Fibroblast of villous mesenchyme (primary cell): ENCODE measurements around the gene MAP3K10. TPM values are rescaled to one million over a fixed set of nuclear protein-coding genes. Genes with fewer than 3 reads are reported as not detected.
"Not testable (repeated sequence)": the region's sequence is repeated elsewhere in the genome, so short reads cannot be mapped to it uniquely, and the experiment has no call there.

Experiments
- DNase-seq: peaks from one replicate; pipeline ENCODE4 v3.0.0-alpha.2; 2010; ENCODE audit warnings: low read depth
- H3K4me3 ChIP-seq: 2 replicates; pipeline ENCODE4 v1.5.1; 2011; ENCODE audit warnings: low read depth, mild to moderate bottlenecking, low read length
- total RNA-seq: library from RNA; depleted of rRNA; stranded (reverse); fragments of >200 nt; gene quantifications from 2 replicates; pipeline ENCODE4 v1.2.3, GENCODE V29; 2012
- TF ChIP-seq, protein P1 (sequence below): IDR thresholded peaks from 2 replicates; pipeline ENCODE4 v1.5.1; 2012; ENCODE audit warnings: low read depth, mild to moderate bottlenecking, low read length; ENCODE audit not compliant: insufficient read depth

MAP3K10 gene
- total RNA-seq, 1 donor, result 8.6 TPM

DNA sequence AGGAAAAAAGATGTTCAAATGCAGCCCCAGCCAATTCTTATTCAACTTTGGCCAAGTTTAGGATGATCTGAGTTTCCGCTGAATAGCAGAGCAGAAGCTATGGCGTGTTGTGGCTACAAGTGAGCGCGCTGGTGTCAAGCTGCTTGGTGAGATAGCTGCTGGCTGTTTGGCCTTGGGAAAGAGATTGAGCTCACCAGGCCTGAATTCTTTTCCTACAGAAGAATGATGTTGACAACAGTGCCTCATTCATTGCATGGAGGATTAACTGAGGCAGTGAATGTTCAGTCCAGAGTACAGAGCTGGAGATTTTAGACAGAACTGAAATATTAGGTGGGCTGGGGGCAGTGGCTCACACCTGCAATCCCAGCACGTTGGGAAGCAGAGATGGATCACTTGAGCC is 31.5 kb upstream of the MAP3K10 start:
- DNase-seq, result no peak
- no peak overlapping the region for H3K4me3 ChIP-seq
- TF ChIP-seq, protein P1, sequence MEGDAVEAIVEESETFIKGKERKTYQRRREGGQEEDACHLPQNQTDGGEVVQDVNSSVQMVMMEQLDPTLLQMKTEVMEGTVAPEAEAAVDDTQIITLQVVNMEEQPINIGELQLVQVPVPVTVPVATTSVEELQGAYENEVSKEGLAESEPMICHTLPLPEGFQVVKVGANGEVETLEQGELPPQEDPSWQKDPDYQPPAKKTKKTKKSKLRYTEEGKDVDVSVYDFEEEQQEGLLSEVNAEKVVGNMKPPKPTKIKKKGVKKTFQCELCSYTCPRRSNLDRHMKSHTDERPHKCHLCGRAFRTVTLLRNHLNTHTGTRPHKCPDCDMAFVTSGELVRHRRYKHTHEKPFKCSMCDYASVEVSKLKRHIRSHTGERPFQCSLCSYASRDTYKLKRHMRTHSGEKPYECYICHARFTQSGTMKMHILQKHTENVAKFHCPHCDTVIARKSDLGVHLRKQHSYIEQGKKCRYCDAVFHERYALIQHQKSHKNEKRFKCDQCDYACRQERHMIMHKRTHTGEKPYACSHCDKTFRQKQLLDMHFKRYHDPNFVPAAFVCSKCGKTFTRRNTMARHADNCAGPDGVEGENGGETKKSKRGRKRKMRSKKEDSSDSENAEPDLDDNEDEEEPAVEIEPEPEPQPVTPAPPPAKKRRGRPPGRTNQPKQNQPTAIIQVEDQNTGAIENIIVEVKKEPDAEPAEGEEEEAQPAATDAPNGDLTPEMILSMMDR, result no peak

DNA sequence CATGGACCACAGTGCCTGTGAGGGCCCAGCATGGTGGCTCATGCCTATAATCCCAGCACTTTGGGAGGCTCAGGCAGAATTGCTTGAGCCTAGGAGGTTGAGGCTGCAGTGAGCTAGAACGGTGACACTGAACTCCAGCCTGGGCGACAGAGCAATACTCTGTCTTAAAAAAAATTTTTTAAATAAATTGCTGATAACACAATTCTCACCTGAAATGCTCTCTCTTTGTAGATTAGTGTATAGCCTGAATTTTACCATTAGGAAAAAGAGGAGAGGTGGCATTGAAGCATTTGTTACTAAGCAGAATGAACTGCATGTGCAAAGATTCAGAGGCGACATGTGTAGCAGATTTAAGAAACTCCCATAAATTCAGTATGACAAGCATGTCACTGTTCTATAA is 29.1 kb upstream of the MAP3K10 start:
- DNase-seq, result no peak
- TF ChIP-seq, protein P1, result no peak
- H3K4me3 ChIP-seq, result no peak overlapping the region

DNA sequence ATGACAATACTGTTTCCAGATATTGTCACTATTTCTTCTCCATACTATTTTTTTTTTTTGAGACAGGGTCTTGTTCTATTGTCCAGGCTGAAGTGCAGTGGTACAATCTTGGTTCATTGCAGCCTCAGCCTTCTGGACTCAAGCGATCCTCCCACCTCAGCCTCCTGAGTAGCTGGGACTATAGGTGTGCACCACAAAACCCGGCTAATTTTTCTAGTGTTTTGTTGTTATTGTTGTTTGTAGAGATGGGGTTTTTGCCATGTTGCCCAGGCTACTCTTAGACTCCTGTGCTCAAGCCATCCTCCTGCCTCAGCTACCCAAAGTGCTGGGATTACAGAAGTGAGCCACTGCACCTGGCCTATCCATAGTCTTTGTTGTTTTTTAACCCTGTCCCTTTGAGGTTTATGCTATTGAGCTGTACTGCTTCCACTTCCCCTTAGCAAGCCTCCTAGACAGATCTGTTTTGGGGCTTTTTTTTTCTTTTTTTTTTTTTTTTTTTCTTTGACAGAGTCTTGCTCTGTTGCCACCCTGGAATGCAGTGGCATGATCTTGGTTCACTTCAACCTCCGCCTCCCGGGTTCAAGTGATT is 27.6 kb upstream of the MAP3K10 start:
- no peak overlapping the region for H3K4me3 ChIP-seq
- TF ChIP-seq, protein P1, result no peak
- no peak for DNase-seq

DNA sequence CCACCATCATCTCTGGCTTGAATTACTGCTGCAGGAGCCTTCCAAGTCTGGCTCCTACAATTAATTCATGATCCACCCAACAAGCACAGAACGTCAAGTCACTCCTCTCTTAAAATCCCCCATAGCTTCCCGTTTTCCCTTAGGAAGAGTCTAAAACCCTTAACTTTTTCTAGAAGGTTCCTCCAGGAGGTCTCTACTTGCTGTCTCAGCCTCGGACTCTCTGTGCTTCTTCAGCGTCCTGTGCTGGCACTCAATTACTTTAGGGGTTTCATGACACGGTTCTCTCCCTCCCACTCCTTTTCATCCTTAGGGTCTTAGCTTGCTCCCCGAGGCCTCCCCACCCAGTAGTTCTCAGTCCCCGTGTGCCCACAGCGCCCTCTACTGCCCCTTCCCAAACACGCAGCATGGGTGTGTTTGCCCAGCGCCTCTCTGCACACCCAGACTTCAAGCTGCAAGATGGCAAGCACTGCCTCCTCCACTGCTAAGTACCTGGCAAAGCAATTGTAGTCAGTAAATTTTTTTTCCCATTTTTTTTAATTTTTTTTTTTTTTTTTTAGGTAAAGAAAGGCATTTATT is 25.8 kb upstream of the MAP3K10 start:
- H3K4me3 ChIP-seq, result no peak overlapping the region
- TF ChIP-seq, protein P1, result peak; percentile 71
- DNase-seq, result peak; percentile 26

DNA sequence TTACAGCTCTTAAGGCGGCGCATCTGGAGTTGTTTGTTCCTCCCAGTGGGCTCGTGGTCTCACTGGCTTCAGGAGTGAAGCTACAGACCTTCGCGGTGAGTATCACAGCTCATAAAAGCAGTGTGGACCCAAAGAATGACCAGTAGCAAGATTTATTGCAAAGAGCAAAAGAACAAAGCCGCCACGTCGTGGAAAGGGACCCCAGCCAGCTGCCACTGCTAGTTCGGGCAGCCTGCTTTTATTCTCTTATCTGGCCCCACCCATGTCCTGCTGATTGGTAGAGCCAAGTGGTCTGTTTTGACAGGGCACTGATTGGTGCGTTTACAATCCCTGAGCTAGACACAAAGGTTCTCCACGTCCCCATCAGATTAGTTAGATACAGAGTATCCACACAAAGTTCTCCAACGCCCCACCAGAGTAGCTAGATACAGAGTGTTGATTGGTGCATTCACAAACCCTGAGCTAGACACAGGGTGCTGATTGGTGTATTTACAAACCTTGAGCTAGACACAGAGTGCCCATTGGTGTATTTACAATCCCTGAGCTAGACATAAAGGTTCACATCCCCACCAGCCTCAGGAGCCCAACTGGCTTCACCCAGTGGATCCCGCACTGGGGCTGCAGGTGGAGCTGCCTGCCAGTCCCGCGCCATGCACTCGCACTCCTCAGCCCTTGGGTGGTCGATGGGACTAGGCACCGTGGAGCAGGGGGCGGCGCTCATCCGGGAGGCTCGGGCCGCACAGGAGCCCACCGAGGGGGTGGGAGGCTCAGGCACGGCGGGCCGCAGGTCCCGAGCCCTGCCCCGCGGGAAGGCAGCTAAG is 21.5 kb upstream of the MAP3K10 start:
- H3K4me3 ChIP-seq, DNase-seq: not testable (repeated sequence)

DNA sequence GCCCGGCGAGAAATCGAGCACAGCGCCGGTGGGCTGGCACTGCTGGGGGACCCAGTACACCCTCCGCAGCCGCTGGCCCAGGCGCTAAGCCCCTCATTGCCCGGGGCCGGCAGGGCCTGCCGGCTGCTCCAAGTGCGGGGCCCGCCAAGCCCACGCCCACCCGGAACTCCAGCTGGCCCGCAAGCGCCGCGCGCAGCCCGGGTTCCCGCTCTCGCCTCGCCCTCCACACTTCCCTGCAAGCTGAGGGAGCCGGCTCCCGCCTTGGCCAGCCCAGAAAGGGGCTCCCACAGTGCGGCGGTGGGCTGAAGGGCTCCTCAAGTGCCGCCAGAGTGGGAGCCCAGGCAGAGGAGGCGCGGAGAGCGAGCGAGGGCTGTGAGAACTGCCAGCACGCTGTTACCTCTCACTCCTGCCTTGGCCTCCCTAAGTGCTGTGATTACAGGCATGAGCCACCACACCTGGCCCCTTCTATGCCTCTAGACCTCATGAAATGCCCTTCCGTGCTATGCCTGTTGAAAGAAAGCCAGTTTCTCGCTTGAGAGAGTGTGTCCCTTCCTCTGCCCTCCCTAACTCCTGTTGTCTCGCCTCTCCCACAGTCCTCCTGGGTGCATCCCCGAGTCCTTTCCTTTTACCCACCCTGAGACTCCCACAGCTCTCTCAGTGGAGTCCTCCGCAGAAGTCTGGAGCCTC is 20.8 kb upstream of the MAP3K10 start:
- DNase-seq, H3K4me3 ChIP-seq: not testable (repeated sequence)

DNA sequence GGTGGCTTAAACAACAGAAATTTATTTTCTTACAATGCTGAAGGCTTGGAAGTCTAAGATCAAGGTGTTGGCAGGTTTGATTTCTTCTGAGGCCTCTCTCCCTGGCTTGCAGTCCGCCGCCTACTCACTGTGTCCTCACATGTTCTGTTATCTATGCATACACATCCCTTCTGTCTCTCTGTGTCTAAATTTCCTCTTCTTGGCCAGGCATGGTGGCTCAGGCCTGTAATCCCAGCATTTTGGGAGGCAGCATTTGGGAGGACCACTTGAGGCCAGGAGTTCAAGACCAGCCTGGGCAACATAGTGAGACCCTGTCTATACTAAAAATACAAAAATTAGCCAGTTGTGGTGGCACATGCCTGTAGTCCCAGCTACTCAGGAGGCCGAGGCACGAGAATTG is 19.9 kb upstream of the MAP3K10 start:
- not testable (repeated sequence) for DNase-seq

DNA sequence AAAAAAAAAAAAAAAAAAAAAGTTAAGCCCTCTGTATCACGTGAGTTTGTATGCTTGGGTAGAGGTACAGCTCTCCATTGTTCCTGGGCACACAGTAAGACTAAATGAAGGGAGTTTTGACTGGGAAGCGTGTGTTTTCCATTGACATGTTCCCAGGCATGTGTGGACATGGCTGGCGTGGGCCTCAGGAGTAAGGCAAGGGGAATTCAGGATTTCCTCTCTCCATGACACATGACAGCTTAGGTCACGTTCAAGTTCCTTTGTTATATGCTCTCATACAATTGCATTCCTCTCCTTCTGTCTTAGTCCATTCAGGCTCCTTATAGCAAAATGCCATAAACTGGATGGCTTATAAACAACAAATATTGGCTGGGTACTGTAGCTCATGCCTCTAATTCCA is 17.1 kb upstream of the MAP3K10 start:
- no peak for DNase-seq
- H3K4me3 ChIP-seq, result no peak overlapping the region
- TF ChIP-seq, protein P1, result no peak

More for the DNA sequence above, 19.9 kb upstream of the MAP3K10 start:
- not testable (repeated sequence) for H3K4me3 ChIP-seq
